Pancreas (tissue), 10 donors: ENCODE measurements around the gene LRP1B. TPM values are rescaled to one million over a fixed set of nuclear protein-coding genes. Genes with fewer than 3 reads are reported as not detected.

Source experiments
- ATAC-seq, 4 donors: fragments of 200-7000 bp; cut with Tn5 transposase; one replicate each; pipeline versions ENCODE4 v1.8.0 to v1.9.1; 2020; ENCODE audit warnings: mild to moderate bottlenecking in 4 of 4, moderate library complexity in 4 of 4
- DNase-seq, 6 donors: peaks; one replicate each; pipeline ENCODE4 v3.0.0-alpha.2; 2020
- FAIRE-seq: peaks from 2 replicates; lab custom pipeline; 2012; peaks lifted over from hg19 to GRCh38; lab: Jason Lieb, UNC
- H3K27ac ChIP-seq, 4 donors: fragments of 200-600 bp; sonication (generic); 1 replicate in 3 of 4; 2 replicates in 1 of 4; pipeline versions ENCODE4 v1.5.0 to v1.8.0; 2020
- H3K27me3 ChIP-seq, 4 donors: fragments of 200-600 bp; one replicate each; pipeline ENCODE4 v1.8.0; 2021
- H3K36me3 ChIP-seq, 3 donors: fragments of 200-600 bp; sonication (generic) in 1 of 3; one replicate each; pipeline versions ENCODE4 v1.5.0 to v1.8.0; 2020 to 2021
- H3K4me1 ChIP-seq, 3 donors: fragments of 200-600 bp; one replicate each; pipeline ENCODE4 v1.8.0; 2021
- H3K4me3 ChIP-seq, 4 donors: fragments of 200-600 bp; sonication (generic) in 2 of 4; one replicate each; pipeline versions ENCODE4 v1.5.0 to v1.8.0; 2020 to 2021
- H3K9me3 ChIP-seq, 4 donors: fragments of 200-600 bp; one replicate each; pipeline ENCODE4 v1.8.0; 2021
- WGBS, 2 donors: extraction: QIAGEN DNeasy Blood & Tissue Kit; methylation state at CpG; one replicate each; pipeline ENCODE4 v1.1.7; 2013; 5-methylcytosine and 5-hydroxymethylcytosine counted together
- intact Hi-C, 3 donors: fragments of 100-400 bp; cut with DNase I; formaldehyde crosslinking; loops; one replicate each; pipeline versions ENCODE4 v1.11.1 to v1.14.2; 2022
- polyA plus RNA-seq, 2 donors: library from polyadenylated mRNA; stranded (reverse); fragments of 200-250 nt; gene quantifications; one replicate each; pipeline ENCODE4 v1.2.3, GENCODE V29; 2013
- total RNA-seq, 6 donors: library from RNA; stranded (reverse); fragmentation: NEBNext Ultra II Directional in 4 of 6; extraction: Animal tissue kit (Norgen Biotek cat#: 25700) in 4 of 6; gene quantifications; one replicate each; pipeline versions ENCODE4 v1.2.1 to v1.2.4, GENCODE V29; 2021 to 2023
- TF ChIP-seq, protein P1 (sequence below), 4 donors: fragments of 200-600 bp; sonication (generic) in 3 of 4; IDR thresholded peaks; one replicate each; pipeline versions ENCODE4 v1.5.0 to v1.8.0; 2021; ENCODE audit warnings: antibody characterized with exemption in 4 of 4
- donor health status: healthy with polysubstance abuse.
- donor health status: DM: no; HTN: no; CAD: no; lungs with moderate emphysema.
- donor health status: DM: no; HTN: no; CAD: no.
- donor health status: control.
- donor health status: control.
- donor health status: Bipolar disorder and iron deficiency.
- donor health status: DM: yes; HTN: yes; CAD: no.
- donor health status: DM: no; HTN: no; CAD: no.
- donor health status: DM: no; HTN: no; CAD: no.
- donor health status: DM: yes; HTN: yes; CAD: no.

Gene LRP1B
- total and polyA plus RNA-seq, 8 donors, result 0.06 to 0.55 (median 0.25) TPM

DNA sequence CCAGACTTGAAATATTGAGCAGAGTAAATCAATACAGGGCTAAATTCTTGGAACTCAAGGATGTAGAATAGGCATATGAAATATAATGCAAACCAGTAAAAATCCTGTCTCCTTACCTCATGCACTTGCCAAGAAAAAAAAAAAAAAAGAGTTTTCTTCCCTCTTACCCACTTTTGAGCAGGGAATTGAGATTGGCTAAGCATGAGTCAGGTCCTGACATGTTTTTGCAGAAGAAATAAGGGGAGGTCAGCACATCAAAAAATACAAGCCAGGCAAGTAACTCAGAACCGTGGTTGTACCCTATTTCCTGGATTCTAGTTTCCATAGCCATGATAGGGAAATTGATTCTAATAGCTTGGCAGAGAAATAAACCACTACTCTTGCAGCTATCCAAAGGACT lies 1526.7 kb downstream of the LRP1B start:
- TF ChIP-seq, protein P1, sequence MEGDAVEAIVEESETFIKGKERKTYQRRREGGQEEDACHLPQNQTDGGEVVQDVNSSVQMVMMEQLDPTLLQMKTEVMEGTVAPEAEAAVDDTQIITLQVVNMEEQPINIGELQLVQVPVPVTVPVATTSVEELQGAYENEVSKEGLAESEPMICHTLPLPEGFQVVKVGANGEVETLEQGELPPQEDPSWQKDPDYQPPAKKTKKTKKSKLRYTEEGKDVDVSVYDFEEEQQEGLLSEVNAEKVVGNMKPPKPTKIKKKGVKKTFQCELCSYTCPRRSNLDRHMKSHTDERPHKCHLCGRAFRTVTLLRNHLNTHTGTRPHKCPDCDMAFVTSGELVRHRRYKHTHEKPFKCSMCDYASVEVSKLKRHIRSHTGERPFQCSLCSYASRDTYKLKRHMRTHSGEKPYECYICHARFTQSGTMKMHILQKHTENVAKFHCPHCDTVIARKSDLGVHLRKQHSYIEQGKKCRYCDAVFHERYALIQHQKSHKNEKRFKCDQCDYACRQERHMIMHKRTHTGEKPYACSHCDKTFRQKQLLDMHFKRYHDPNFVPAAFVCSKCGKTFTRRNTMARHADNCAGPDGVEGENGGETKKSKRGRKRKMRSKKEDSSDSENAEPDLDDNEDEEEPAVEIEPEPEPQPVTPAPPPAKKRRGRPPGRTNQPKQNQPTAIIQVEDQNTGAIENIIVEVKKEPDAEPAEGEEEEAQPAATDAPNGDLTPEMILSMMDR (IDR thresholded peaks at IDR 0.05), result no peak
- 25 to 38% methylated on average over 1 of the region's 1 CpG for WGBS, 2 donors

DNA sequence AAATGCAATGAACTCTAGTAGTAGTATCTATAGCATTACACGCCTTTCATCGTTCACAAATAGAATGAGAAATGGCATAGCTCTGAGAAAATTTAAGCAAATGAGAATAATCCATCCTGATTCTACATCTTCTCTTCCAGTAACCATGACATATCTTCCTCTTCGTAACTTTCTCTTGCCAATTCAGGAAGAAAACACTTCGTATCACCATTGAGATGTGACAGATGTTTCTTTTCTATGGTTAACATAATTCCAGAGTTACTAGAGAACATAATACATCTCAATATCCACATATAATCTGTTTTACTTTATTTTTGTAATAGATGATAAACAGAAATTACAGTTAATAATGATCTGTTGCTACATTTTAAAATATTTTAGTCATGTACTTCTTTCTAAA lies 1527.4 kb downstream of the LRP1B start:
- no peaks in the 10 kb centered on the region for H3K36me3 ChIP-seq
- no peak for DNase-seq
- no peak overlapping the region for H3K27ac ChIP-seq
- H3K9me3 ChIP-seq, result no peaks in the 10 kb centered on the region
- TF ChIP-seq, protein P1 (IDR thresholded peaks at IDR 0.05), result no peak
- no peaks in the 10 kb centered on the region for H3K4me1 ChIP-seq
- 76 to 84% methylated on average over 4 of the region's 4 CpGs for WGBS, 2 donors
- intact Hi-C loops, result no loop called here
- H3K27me3 ChIP-seq, result no peaks in the 10 kb centered on the region
- no peak overlapping the region for H3K4me3 ChIP-seq
- no peak for ATAC-seq
- FAIRE-seq, result no peak

More for the DNA sequence above, 1526.7 kb downstream of the LRP1B start:
- Histone ChIP-seq H3K4me1 (no peaks in the 10 kb centered on the region), H3K36me3 (no peaks in the 10 kb centered on the region), H3K9me3 (no peaks in the 10 kb centered on the region), H3K27ac (no peak overlapping the region), H3K4me3 (no peak overlapping the region), H3K27me3 (no peaks in the 10 kb centered on the region)
- no peak for ATAC-seq
- no peak for DNase-seq
- FAIRE-seq, result no peak
- intact Hi-C loops, result no loop called here

DNA sequence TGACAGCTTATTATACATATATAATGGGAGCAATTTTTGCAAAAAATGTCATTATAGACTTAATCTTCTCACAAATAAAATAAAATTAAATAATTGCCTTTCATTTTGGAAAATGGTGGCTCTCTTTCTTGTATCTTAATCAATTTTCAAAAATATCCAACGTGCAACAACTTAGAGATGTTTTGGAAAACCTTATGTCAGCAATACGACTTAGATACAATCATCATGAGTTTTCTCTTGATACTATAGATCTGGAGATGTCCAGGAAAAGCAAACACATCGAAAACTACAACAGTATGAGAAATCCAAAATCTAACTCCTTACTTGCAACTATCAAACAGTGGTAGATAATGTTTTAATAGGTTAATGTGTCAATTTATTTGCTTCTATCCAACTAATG lies 1529.0 kb downstream of the LRP1B start:
- intact Hi-C loops, result no loop called here
- TF ChIP-seq, protein P1 (IDR thresholded peaks at IDR 0.05), result no peak
- FAIRE-seq, result no peak
- no peaks in the 10 kb centered on the region for H3K36me3 ChIP-seq
- no peaks in the 10 kb centered on the region for H3K9me3 ChIP-seq
- H3K4me3 ChIP-seq, result no peak overlapping the region
- H3K27ac ChIP-seq, result no peak overlapping the region
- ATAC-seq, result no peak
- H3K4me1 ChIP-seq, result no peaks in the 10 kb centered on the region
- DNase-seq, result no peak
- no peaks in the 10 kb centered on the region for H3K27me3 ChIP-seq
- WGBS, 2 donors, result 65 to 66% methylated on average over 3 of the region's 3 CpGs

DNA sequence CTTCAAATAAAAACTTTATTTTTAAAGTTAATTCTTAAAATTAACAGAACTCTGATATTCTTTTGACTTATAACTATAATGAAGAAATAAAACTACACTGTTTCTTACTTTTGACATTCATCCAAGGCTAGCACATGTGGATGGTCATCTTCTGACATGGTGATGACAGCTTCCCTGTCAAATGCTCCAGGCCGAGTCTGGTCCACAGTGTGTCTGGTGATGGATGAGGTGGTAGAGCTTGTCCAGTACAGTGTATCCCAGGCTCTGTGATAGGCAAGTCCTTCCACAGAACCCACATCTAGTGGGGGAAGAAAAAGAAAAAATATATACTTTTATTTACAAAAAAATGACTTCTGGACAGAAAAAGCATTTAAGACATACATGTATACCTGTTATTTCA lies 1529.5 kb downstream of the LRP1B start:
- H3K27me3 ChIP-seq, result no peaks in the 10 kb centered on the region
- intact Hi-C loops, result no loop called here
- H3K4me1 ChIP-seq, result no peaks in the 10 kb centered on the region
- FAIRE-seq (no peak), ATAC-seq (no peak), DNase-seq (no peak)
- no peaks in the 10 kb centered on the region for H3K9me3 ChIP-seq
- no peak overlapping the region for H3K27ac ChIP-seq
- TF ChIP-seq, protein P1 (IDR thresholded peaks at IDR 0.05), result no peak
- 77 to 78% methylated on average over 1 of the region's 1 CpG for WGBS, 2 donors
- no peaks in the 10 kb centered on the region for H3K36me3 ChIP-seq
- no peak overlapping the region for H3K4me3 ChIP-seq

DNA sequence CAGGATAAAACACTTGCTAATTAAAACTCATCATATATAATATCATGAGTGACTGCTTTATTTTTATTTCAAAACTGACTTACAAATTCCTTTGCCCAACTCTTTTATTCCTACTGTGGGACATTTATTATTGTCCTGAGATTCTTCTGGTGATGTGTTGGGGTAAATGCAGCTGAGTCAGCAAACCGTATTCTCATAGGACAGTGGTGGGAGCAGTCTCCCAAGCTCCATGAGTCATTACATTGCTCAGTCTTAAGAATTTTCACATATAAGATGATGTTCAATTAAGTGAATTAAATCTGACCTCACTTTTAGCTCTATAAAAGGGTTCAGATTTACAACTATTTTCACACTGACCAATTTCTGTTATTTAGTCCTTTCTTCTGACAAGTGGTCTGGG lies 1530.7 kb downstream of the LRP1B start:
- DNase-seq, result no peak
- intact Hi-C loops, result no loop called here
- ATAC-seq, result no peak
- TF ChIP-seq, protein P1 (IDR thresholded peaks at IDR 0.05), result no peak
- Histone ChIP-seq H3K4me3 (no peak overlapping the region), H3K9me3 (no peaks in the 10 kb centered on the region), H3K4me1 (no peaks in the 10 kb centered on the region), H3K27ac (no peak overlapping the region), H3K27me3 (no peaks in the 10 kb centered on the region), H3K36me3 (no peaks in the 10 kb centered on the region)
- FAIRE-seq, result no peak
- 79 to 90% methylated on average over 1 of the region's 1 CpG for WGBS, 2 donors
